Measurements from ENCODE around the gene BRD3.
"Not testable (repeated sequence)": the region's sequence is repeated elsewhere in the genome, so short reads cannot be mapped to it uniquely, and the experiment has no call there.

The BRD3 gene

GRCh38 chr9:133993635-133994253 is 74.1 kb downstream of the BRD3 start:
- no peak for DNase-seq (ENCODE audit: low spot score)

GRCh38 chr9:133992780-133993634 is 74.8 kb downstream of the BRD3 start:
- DNase-seq (ENCODE audit: low spot score) = peak; percentile 77

GRCh38 chr9:133991964-133992779 is 75.7 kb downstream of the BRD3 start, which contains the start of gene VAV2:
VAV2 (minus strand) TSS chr9:133992324; CDS start chr9:133992278, 46 bp downstream.
- peak; percentile 70 for DNase-seq (ENCODE audit: low spot score)

GRCh38 chr9:133991214-133991921 is 76.5 kb downstream of the BRD3 start:
- no peak for DNase-seq (ENCODE audit: low spot score)

GRCh38 chr9:133990366-133991213 is 77.2 kb downstream of the BRD3 start:
- peak; percentile 61 for DNase-seq (ENCODE audit: low spot score)

GRCh38 chr9:133989625-133990365 is 78.0 kb downstream of the BRD3 start:
- no peak for DNase-seq (ENCODE audit: low spot score)

GRCh38 chr9:133988771-133989170 is 79.1 kb downstream of the BRD3 start:
- not testable (repeated sequence) for DNase-seq (ENCODE audit: low spot score)

- DNase-seq (ENCODE audit: low spot score) = no peak
Observed at GRCh38 chr9:133987946-133988665, 79.7 kb downstream of the BRD3 start.

- DNase-seq (ENCODE audit: low spot score) = no peak
Observed at GRCh38 chr9:133987446-133987788, 80.4 kb downstream of the BRD3 start.

- DNase-seq (ENCODE audit: low spot score) = no peak
Observed at GRCh38 chr9:133986774-133987445, 80.9 kb downstream of the BRD3 start.

- no peak for DNase-seq (ENCODE audit: low spot score)
Observed at GRCh38 chr9:133986061-133986460, 81.8 kb downstream of the BRD3 start.

- no peak for DNase-seq (ENCODE audit: low spot score)
Observed at GRCh38 chr9:133982971-133983720, 84.7 kb downstream of the BRD3 start.

- no peak for DNase-seq (ENCODE audit: low spot score)
Observed at GRCh38 chr9:133981958-133982681, 85.7 kb downstream of the BRD3 start.

- no peak for DNase-seq (ENCODE audit: low spot score)
Observed at GRCh38 chr9:133981589-133981957, 86.3 kb downstream of the BRD3 start.

GRCh38 chr9:133980864-133981588 is 86.8 kb downstream of the BRD3 start:
- no peak for DNase-seq (ENCODE audit: low spot score)
